Stimulated activated CD4-positive, alpha-beta T cell treated with anti-CD3 and anti-CD28 coated beads, Interleukin-4, amount 100 ng/mL, for 48 hours (primary cell): Measurements from ENCODE around the gene ISYNA1.

Source experiments
- DNase-seq, 2 donors: peaks; one replicate each; pipeline ENCODE4 v3.0.0-alpha.2; 2020; ENCODE audit warnings: low read depth in 2 of 2

ISYNA1 gene

DNA sequence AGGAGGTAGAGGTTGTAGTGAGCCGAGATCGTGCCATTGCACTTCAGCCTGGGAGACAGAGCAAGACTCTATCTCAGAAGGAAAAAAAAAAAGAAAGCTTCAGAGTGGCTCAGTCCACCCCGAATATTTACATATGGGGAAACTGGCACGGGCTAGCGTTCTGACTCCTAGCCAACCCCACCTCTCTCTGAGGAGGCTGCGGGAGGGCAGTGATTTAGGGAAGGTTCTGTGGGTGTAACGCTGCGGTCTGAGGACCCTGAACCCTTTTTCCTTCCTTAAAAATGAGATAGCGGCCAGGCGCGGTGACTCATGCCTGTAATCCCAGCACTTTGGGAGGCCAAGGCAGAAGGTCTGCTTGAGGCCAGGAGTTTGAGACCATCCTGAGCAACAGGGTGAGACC is 45.5 kb downstream of the ISYNA1 start:
- no peak for DNase-seq

DNA sequence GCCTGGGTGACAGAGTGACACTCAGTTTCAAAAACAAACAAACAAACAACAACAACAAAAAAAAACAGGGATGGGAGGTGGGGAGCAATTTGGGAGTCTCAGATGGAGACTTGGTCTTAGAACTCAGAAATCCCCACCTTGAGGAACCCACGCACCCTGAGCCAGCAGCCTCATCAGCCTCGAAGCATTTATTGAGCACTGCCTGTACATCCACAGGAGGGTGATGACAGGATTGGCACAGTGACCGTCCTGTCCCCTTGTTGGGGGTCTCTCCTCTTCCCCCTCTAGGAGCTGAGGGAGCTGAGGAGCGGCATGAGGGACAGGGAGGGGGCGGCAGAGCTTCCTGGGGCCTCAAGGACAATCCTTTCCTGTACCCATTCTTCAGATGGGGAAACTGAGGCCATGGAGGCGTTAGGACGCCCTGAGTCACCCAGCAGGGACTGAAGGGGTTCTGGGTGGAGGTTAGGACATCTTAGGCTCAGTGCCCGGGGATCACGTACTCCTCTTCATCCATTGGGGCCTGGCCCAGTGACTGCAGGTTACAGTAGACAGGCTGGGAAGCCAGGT is 46.3 kb downstream of the ISYNA1 start:
- DNase-seq, result no peak

DNA sequence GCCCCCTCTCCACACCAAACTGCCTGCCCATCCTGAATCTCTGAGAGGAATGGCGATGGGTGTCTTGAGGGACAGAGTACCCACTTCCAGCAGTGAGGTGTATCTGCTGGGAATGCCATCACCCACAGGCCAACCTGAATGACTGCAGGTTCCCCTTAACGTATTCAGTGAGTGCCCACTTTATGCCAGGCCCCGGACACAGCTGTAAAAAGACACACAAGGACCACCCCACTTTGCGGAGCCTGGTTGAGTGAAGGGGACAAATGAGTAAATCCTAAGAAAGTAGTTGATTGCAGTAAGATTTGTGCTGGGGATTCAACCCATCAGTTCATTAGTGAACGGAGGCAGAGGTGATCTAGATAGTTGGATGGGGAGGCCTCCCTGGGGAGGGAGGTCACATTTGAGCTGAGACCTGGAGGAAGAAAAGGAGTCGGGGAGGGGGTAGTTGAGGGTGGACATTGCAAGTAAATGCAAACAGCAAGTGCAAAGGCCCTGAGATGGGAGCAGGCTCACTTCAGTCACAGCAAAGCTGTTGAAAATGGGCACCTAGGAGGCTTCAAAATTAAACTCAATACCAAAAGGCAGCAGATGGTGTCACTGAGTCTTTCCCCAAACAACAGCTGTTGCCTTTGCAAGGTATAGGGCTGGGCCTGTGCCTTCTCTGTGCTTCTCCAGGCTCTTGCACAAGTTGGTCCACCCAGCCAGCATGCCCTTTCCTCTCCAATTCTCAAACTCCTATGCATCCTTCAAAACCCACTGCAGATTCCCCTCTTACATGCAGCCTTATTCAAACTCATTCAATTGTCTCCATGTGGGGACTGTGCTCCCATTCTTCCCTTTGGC is 47.6 kb downstream of the ISYNA1 start:
- DNase-seq, result no peak

DNA sequence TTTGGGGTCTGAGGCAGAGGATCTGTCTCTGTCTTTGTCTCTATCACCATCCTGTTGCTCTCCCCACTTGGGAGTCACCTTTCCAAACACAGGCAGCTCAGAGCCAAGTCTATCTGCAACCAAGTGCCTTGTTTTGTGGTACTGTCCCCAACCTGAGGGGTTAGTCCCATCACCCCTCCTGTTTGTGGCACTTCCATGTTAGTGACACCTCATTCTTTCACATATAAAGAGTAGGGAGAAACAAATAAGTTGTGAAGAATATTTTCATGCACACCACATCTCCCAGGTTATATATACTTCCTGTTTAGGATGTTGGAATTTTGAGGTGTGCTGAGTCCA is 48.2 kb downstream of the ISYNA1 start:
- no peak for DNase-seq

- no peak for DNase-seq
These were observed 48.8 kb downstream of the ISYNA1 start for GRCh38 chr19:18388960-18389725.

- DNase-seq, result peak; percentile 70 to 72
These were observed 49.6 kb downstream of the ISYNA1 start for GRCh38 chr19:18388100-18388959.

DNA sequence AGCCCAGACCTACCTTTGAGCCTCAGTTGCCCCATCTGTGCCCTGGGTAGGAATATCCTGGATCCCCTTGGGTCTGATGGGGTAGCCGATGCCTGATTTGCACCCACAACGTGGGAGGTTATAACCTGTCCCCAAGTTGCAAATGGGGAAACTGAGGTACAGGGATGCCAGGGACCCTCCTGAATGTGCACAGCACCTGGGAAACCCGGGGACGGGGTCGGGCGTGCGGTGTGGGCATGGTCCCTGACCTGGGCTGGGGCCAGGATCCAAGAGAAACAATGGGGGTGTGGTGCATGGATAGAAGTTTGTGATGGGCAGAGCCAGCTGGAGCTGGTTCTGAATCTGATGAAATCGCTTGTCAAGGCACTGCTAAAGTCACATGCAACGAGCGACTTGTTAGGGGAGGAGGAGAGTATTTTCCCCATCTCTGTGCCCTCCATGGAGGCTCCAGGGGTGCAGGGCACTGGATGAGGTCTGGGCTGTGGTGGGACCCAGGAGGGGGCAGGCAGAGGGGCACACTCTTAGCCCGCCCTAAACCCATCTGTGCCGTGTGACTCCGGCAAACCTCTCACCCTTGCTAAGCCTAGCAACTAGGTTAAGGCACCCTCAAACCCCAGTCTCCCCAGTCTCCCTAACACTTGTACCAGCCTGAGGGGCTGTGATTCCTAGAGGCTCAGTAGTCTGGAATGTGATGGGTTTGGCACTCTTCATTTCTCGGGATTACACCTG is 51.2 kb downstream of the ISYNA1 start:
- no peak for DNase-seq

DNA sequence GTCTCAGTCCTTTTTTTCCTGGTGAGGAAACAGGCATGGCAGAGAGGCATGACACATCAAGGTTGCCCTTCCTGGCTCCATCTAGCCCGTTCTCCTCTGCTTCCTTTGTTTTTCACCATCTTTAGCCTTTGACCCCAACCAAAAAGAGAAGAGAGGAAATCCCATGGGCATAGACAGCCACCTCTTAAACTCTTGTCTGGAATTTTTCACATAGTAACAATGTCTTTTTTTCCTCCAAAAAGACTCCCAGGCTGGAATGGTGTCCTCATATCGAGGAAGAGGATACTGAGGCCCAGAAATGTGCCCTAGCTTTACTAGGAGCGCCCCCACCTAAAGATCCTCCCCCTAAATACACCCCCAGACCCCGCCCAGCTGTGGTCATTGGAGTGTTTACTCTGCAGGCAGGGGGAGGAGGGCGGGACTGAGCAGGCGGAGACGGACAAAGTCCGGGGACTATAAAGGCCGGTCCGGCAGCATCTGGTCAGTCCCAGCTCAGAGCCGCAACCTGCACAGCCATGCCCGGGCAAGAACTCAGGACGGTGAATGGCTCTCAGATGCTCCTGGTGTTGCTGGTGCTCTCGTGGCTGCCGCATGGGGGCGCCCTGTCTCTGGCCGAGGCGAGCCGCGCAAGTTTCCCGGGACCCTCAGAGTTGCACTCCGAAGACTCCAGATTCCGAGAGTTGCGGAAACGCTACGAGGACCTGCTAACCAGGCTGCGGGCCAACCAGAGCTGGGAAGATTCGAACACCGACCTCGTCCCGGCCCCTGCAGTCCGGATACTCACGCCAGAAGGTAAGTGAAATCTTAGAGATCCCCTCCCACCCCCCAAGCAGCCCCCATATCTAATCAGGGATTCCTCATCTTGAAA is 52.0 kb downstream of the ISYNA1 start, which contains the start of gene GDF15:
TSS of gene GDF15 (plus strand) at position 484 of the 868 bp plus-strand sequence. CDS start at position 516, 32 bp downstream.
- DNase-seq, result peak in 1 of 2 donors; percentile 26

DNA sequence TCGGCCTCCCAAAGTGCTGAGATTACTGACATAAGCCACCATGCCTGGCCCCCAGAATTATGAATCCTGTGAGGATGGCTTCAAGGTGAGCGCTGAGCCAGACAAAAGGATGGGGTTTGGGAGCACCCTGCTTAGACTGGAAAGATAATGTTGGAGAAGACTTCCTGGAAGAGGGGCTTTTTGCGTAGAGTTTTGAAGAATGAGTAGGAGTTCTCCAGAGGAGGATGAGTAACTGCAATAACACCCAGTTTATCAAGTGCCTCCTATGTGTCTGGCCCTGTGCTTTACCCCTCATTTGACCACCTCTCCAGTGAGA is 52.6 kb downstream of the ISYNA1 start:
- DNase-seq, result no peak

DNA sequence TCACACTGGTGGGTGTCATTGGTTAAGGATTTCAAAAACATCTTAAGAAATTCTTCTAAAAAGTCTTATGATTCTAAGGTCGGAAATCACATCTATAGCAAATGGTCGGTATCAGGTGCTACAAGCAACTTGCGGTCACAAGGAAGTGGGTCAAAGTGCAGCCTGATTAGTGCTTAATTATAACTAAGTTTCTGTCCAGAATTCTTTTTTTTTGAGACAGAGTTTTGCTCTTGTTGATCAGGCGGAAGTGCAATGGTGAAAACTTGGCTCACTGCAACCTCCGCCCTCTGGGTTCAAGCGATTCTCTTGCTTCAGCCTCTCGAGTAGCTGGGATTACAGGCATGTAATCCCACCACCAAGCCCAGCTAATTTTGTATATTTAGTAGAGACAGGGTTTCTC is 53.2 kb downstream of the ISYNA1 start:
- DNase-seq, result no peak
